Measurements from ENCODE around the gene EPHB2. TPM values are rescaled to one million over a fixed set of nuclear protein-coding genes. Genes with fewer than 3 reads are reported as not detected.

Gene EPHB2
- total and polyA plus RNA-seq, 2 of the 8 experiments (the other 6 are each of a cell fraction or from before 2014, with no cell fraction given), result 15.8 to 17.2 TPM

GRCh38 chr1:22875241-22875640 is 164.6 kb downstream of the EPHB2 start (continued):
- TF ChIP-seq CHD7 (IDR thresholded peaks at IDR 0.05; ENCODE audit: insufficient replicate concordance, low read length) (no peak), YY1 (IDR thresholded peaks at IDR 0.05; ENCODE audit: low read depth, low read length) (no peak), SIN3A (conservative IDR thresholded peaks at IDR 0.05 in 1 of 2, IDR thresholded peaks at IDR 0.05 in 1 of 2; ENCODE audit: low read depth in 1 of 2, low read length in 2 of 2) (no peak), RNF2 (IDR thresholded peaks at IDR 0.05; ENCODE audit: borderline replicate concordance, low read depth, low read length, missing control alignments, poor library complexity, severe bottlenecking) (no peak), CHD2 (IDR thresholded peaks at IDR 0.05; ENCODE audit: low read length) (no peak), JUN (IDR thresholded peaks at IDR 0.05; ENCODE audit: low read depth, low read length) (no peak), HDAC6 (IDR thresholded peaks at IDR 0.05; ENCODE audit: low read depth, low read length) (no peak), RXRA (IDR thresholded peaks at IDR 0.05; ENCODE audit: insufficient read depth, low read depth, low read length) (no peak), POLR2A (IDR thresholded peaks at IDR 0.05; ENCODE audit: control extremely low read depth in 1 of 2, low read depth in 2 of 2, low read length in 2 of 2) (no peak), SP2 (IDR thresholded peaks at IDR 0.05; ENCODE audit: low read length) (no peak)
- TF ChIP-seq, protein P1, sequence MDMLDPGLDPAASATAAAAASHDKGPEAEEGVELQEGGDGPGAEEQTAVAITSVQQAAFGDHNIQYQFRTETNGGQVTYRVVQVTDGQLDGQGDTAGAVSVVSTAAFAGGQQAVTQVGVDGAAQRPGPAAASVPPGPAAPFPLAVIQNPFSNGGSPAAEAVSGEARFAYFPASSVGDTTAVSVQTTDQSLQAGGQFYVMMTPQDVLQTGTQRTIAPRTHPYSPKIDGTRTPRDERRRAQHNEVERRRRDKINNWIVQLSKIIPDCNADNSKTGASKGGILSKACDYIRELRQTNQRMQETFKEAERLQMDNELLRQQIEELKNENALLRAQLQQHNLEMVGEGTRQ (IDR thresholded peaks at IDR 0.05; ENCODE audit: low read length), result no peak
